HEK293T (cell line): ENCODE measurements around the gene COL27A1.

Source experiments
- CTCF ChIA-PET: fragments of 350-600 bp; formaldehyde crosslinking; extraction: SDS; loops from one replicate; lab custom pipeline; 2021; ENCODE audit warnings: antibody characterized with exemption, inconsistent platforms; lab: Yijun Ruan, JAX
- POLR2A ChIA-PET: fragments of 350-600 bp; formaldehyde crosslinking; extraction: SDS; loops from one replicate; lab custom pipeline; 2020; ENCODE audit warnings: antibody characterized with exemption, inconsistent platforms; lab: Yijun Ruan, JAX
- DNase-seq: peaks from one replicate; pipeline ENCODE4 v3.0.0; 2012; ENCODE audit warnings: mixed read lengths; ENCODE audit errors: extremely low spot score
- ARNT ChIP-seq: fragments of 450-650 bp; IDR thresholded peaks from 2 replicates; pipeline ENCODE4 v1.6.1; 2017; ENCODE audit warnings: mild to moderate bottlenecking
- BHLHE40 ChIP-seq: fragments of 450-650 bp; IDR thresholded peaks from 2 replicates; pipeline ENCODE4 v1.6.1; 2016; ENCODE audit warnings: mild to moderate bottlenecking, moderate library complexity, borderline replicate concordance
- CTBP1 ChIP-seq: fragments of 450-650 bp; IDR thresholded peaks from 2 replicates; pipeline ENCODE4 v1.6.1; 2016; ENCODE audit warnings: borderline replicate concordance
- ELF4 ChIP-seq: fragments of 450-650 bp; IDR thresholded peaks from 2 replicates; pipeline ENCODE4 v1.6.1; 2017; ENCODE audit warnings: antibody characterized with exemption
- FOXA1 ChIP-seq: fragments of 450-650 bp; IDR thresholded peaks from 2 replicates; pipeline ENCODE4 v1.6.1; 2016; ENCODE audit warnings: mild to moderate bottlenecking
- FOXK2 ChIP-seq: fragments of 450-650 bp; IDR thresholded peaks from 2 replicates; pipeline ENCODE4 v1.6.1; 2016; ENCODE audit warnings: mild to moderate bottlenecking
- FOXM1 ChIP-seq: fragments of 450-650 bp; IDR thresholded peaks from 2 replicates; pipeline ENCODE4 v1.6.1; 2017; ENCODE audit warnings: mild to moderate bottlenecking, borderline replicate concordance
- HDGF ChIP-seq: fragments of 450-650 bp; IDR thresholded peaks from 2 replicates; pipeline ENCODE4 v1.6.1; 2017; ENCODE audit warnings: antibody characterized with exemption, borderline replicate concordance
- L3MBTL2 ChIP-seq: fragments of 450-650 bp; conservative IDR thresholded peaks from 2 replicates; pipeline ENCODE4 v1.6.1; 2016; ENCODE audit warnings: mild to moderate bottlenecking
- LEF1 ChIP-seq: fragments of 450-650 bp; IDR thresholded peaks from 2 replicates; pipeline ENCODE4 v1.6.1; 2017; ENCODE audit warnings: mild to moderate bottlenecking, borderline replicate concordance
- NFRKB ChIP-seq: fragments of 450-650 bp; IDR thresholded peaks from 2 replicates; pipeline ENCODE4 v1.6.1; 2016; ENCODE audit warnings: mild to moderate bottlenecking, moderate library complexity
- SP1 ChIP-seq: fragments of 450-650 bp; IDR thresholded peaks from 2 replicates; pipeline ENCODE4 v1.6.1; 2017
- SUZ12 ChIP-seq: fragments of 450-650 bp; IDR thresholded peaks from 2 replicates; pipeline ENCODE4 v1.6.1; 2016; ENCODE audit warnings: mild to moderate bottlenecking
- TARDBP ChIP-seq: fragments of 450-650 bp; IDR thresholded peaks from 2 replicates; pipeline ENCODE4 v1.6.1; 2016
- ZNF384 ChIP-seq: fragments of 450-650 bp; IDR thresholded peaks from 2 replicates; pipeline ENCODE4 v1.6.1; 2016
- TF ChIP-seq, protein P1 (sequence below): fragments of 450-650 bp; IDR thresholded peaks from 2 replicates; pipeline ENCODE4 v1.6.1; 2016

Gene COL27A1

DNA sequence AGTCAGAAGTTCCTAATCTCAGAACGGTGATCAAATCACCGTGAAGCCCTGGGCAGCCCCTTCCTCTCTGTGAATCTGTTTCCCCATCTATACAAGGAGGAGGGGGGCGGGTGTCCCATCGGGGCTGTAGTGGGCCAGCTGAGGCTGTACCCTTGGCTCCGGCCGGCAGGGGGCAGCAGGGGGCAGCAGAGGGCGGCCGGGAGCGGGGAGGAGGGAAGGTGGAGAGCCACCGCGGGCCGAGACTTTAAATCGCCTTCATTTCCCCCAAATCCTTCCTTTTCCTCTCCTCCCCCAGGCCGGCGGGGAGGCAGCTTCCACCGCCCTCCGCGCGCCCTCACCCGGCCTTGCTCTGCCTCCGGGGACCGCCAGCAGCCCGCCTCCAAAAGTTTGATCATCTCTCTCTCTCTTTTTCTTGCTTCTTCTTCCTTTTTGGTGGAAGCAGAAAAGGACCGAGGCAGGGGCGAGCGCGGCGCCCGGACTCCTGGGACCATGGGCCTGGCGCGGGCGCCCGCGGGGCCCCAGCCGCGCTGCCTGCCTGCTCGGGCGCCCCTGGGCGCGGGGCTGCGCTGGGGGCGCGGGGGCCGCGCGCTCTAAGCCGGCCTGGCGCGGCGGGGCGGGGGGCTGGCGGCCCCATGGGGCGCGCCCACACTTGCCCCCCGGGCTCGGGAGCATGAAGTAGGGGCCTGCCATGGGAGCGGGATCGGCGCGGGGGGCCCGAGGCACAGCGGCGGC is at the start of gene COL27A1:
TSS of gene COL27A1 (plus strand) at position 275 of the 732 bp plus-strand sequence. CDS start at position 689, 414 bp downstream.
- CTCF ChIA-PET = interaction anchor here (0.8 to 2.6 kb wide), 8 partner anchors 12 to 135 kb away, joined by 3 to 9 read pairs (median 4); no protein-coding TSS in a partner anchor

DNA sequence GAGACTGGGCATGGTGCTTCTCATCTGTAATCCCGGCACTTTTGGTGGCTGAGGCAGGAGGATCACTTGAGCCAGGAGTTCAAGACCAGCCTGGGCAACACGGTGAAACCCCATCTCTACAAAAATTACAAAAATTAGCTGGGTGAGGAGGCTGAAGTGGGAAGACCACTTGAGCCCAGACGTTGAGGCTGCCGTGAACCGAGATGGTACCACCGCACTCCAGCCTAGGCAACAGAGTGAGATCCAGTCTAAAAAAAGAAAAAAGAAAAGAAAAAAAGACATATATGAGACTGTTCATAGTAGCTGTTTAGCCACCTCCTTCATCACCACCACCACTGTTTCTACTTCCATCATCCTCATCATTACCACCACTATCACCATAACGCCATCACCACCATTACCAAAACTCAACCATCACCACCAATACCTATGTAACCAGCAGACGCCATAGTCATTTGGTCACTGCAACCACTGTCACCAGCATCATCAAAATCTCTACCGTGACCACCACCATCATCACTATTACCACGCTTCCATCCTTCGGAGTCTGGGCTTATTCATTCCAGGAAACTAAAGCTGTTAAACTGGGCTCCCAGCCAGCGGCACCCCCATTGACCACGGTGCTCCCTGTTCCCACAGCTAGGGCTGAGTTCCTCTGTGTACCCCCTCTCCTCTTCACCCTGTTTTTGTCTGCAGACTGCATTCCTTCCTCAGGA is 47.9 kb upstream of the COL27A1 start:
- ChIA-PET POLR2A (no interaction called here), CTCF (interaction anchor here (0.7 to 3.7 kb wide), 19 partner anchors 8 to 191 kb away, joined by 3 to 37 read pairs (median 5); partner anchors contain the start of genes COL27A1 and KIF12)
- TF ChIP-seq TARDBP (no peak), CTBP1 (no peak), ARNT (no peak), NFRKB (no peak), SUZ12 (no peak), FOXK2 (no peak), BHLHE40 (no peak), LEF1 (no peak), FOXM1 (no peak), SP1 (no peak), ELF4 (no peak), L3MBTL2 (no peak), FOXA1 (no peak), ZNF384 (no peak)
- TF ChIP-seq, protein P1, sequence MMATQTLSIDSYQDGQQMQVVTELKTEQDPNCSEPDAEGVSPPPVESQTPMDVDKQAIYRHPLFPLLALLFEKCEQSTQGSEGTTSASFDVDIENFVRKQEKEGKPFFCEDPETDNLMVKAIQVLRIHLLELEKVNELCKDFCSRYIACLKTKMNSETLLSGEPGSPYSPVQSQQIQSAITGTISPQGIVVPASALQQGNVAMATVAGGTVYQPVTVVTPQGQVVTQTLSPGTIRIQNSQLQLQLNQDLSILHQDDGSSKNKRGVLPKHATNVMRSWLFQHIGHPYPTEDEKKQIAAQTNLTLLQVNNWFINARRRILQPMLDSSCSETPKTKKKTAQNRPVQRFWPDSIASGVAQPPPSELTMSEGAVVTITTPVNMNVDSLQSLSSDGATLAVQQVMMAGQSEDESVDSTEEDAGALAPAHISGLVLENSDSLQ = no peak
- no peak for DNase-seq

More for the DNA sequence above, at the start of gene COL27A1:
- TF ChIP-seq FOXA1 (no peak), ELF4 (no peak), SUZ12 (no peak), TARDBP (no peak), FOXK2 (no peak), ZNF384 (no peak), CTBP1 (no peak), HDGF (no peak), LEF1 (no peak), SP1 (no peak), L3MBTL2 (no peak), ARNT (no peak), BHLHE40 (no peak), FOXM1 (no peak), NFRKB (no peak)
- TF ChIP-seq, protein P1 = no peak
- POLR2A ChIA-PET = no interaction called here
- peak; percentile 90 for DNase-seq

DNA sequence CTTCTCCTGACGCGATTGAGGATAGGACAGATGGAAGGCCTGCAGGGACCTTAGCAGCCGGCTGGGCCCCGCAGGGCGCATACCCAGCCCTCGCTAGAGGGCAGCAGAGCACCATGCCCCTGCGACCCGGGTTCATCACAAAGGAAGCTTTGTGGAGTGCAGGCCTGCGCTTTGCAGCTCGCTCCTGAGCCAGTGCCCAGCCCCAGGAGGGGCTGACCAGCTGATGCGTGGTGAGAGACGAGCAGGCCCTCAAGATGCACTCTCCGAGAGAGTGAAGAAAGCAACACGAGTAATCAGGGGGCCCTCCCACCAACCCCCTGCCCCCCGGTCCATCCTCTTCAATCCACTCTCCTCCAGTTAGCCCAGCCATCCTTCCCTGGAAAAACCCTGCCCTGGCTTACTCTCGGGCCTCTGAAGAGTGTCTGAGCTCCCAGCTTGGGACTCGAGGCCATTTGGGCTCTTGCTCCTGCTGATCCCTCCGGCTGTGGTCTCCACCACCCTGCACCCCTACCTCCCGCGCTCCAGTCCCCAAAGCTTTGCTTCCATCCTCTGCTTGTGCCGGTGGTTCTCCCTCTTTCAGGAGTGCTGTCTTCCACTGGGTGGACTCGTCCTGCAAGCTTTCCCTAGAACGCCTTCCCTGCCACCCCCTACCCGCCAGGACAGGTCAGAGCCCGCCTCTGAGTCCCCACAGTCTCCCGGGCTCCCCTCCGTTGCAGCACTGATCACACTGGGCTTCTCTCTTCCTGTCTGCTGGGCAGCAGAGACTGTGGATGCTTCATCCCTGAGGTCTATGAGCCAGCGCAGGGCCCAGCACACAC is 47.1 kb upstream of the COL27A1 start:
- DNase-seq = peak; percentile 87
- CTCF ChIA-PET = interaction anchor here (0.5 to 3.7 kb wide), 26 partner anchors 8 to 637 kb away, joined by 3 to 37 read pairs (median 4); partner anchors contain the start of genes COL27A1 and KIF12
- POLR2A ChIA-PET = no interaction called here
- no peak for TF ChIP-seq L3MBTL2
- TF ChIP-seq SUZ12 = no peak
- no peak for TF ChIP-seq SP1
- TF ChIP-seq FOXK2 = no peak
- TF ChIP-seq TARDBP = no peak
- TF ChIP-seq ELF4 = no peak
- TF ChIP-seq, protein P1 = no peak
- TF ChIP-seq FOXA1 = no peak
- TF ChIP-seq ARNT = no peak
- no peak for TF ChIP-seq BHLHE40
- TF ChIP-seq ZNF384 = no peak
- TF ChIP-seq CTBP1 = no peak
- TF ChIP-seq FOXM1 = no peak

DNA sequence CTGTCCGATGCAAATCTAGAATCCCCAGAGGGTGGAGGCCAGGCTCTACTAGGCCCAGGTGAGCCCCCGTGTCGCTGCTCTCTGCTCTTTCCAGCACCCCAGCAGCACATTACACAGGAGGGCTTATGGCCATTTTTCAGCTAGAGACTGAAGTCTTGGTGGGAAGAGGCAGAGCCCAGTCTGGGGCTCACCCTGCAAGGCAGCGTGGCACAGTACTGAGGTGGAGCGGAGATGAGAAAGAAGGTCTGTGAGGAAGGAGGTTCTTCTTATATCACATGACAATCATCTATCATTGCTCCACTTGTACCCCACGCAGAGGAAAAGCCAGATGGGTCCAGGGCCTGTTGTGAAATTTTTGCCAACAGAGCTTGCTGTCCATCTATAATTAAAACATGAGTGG is 46.2 kb upstream of the COL27A1 start:
- ChIA-PET POLR2A (interaction anchor here (0.9 kb wide), 1 partner anchor 25 kb away, joined by 3 read pairs; no protein-coding TSS in a partner anchor), CTCF (interaction anchor here (1.2 to 3.7 kb wide), 4 partner anchors 27 to 182 kb away, joined by 5 to 37 read pairs (median 18); no protein-coding TSS in a partner anchor)
- no peak for DNase-seq
- TF ChIP-seq FOXM1 = no peak
- no peak for TF ChIP-seq HDGF
- no peak for TF ChIP-seq BHLHE40
- no peak for TF ChIP-seq ZNF384
- TF ChIP-seq NFRKB = no peak
- TF ChIP-seq FOXA1 = no peak
- no peak for TF ChIP-seq ARNT
- TF ChIP-seq, protein P1 = no peak
